Uterus (tissue), 4 donors: Measurements from ENCODE around the gene FOXK1. TPM values are rescaled to one million over a fixed set of nuclear protein-coding genes. Genes with fewer than 3 reads are reported as not detected.
A peak's percentile ranks its signal among the peaks of the same experiment; 100 is the strongest.
"Not testable (repeated sequence)": the region's sequence is repeated elsewhere in the genome, so short reads cannot be mapped to it uniquely, and the experiment has no call there.

ENCODE experiments used
- DNase-seq, 2 donors: peaks; one replicate each; pipeline ENCODE4 v3.0.0-alpha.2; 2019 to 2020
- H3K27ac ChIP-seq, 2 donors: fragments of 200-600 bp; sonication (generic); 1 replicate in 1 of 2; 2 replicates in 1 of 2; pipeline ENCODE4 v1.5.1; 2016 to 2018
- H3K27me3 ChIP-seq, 2 donors: fragments of 200-600 bp; sonication (generic); one replicate each; pipeline ENCODE4 v1.5.1; 2018 to 2019; ENCODE audit warnings: control low read depth in 1 of 2
- H3K36me3 ChIP-seq, 2 donors: fragments of 200-600 bp; sonication (generic); one replicate each; pipeline ENCODE4 v1.5.1; 2019; ENCODE audit warnings: control low read depth in 1 of 2
- H3K4me1 ChIP-seq, 2 donors: fragments of 200-600 bp; sonication (generic); one replicate each; pipeline ENCODE4 v1.5.1; 2018 to 2019; ENCODE audit warnings: control low read depth in 1 of 2
- H3K4me3 ChIP-seq, 2 donors: fragments of 200-600 bp; sonication (generic); 1 replicate in 1 of 2; 2 replicates in 1 of 2; pipeline ENCODE4 v1.5.1; 2018 to 2019; ENCODE audit warnings: mild to moderate bottlenecking in 1 of 2
- H3K9me3 ChIP-seq, 2 donors: fragments of 200-600 bp; sonication (generic); one replicate each; pipeline ENCODE4 v1.5.1; 2019; ENCODE audit warnings: control low read depth in 1 of 2
- POLR2A ChIP-seq, 2 donors: fragments of 450-650 bp; IDR thresholded peaks; one replicate each; pipeline ENCODE4 v1.6.1; 2016; ENCODE audit warnings: antibody characterized with exemption in 2 of 2, mild to moderate bottlenecking in 1 of 2, moderate library complexity in 1 of 2
- intact Hi-C: fragments of 100-400 bp; cut with DNase I; formaldehyde crosslinking; loops from one replicate; pipeline ENCODE4 v1.15.1; 2023; ENCODE audit warnings: low total_unique reads
- total RNA-seq, 4 donors: library from RNA; depleted of rRNA in 3 of 4; stranded (reverse); fragments of >200 nt in 3 of 4; gene quantifications; one replicate each; pipeline versions ENCODE4 v1.1.0 to v1.2.4, GENCODE V29; 2014 to 2023
- TF ChIP-seq, protein P1 (sequence below), 4 experiments: fragments of 200-600 bp in 2 of 4; fragments of 450-650 bp in 2 of 4; sonication (generic) in 2 of 4; IDR thresholded peaks; one replicate each; pipeline ENCODE4 v1.5.1; 2016 to 2019; ENCODE audit warnings: antibody characterized with exemption in 4 of 4, mild to moderate bottlenecking in 2 of 4, moderate library complexity in 1 of 4
- donor health status: DM: yes; HTN: yes; CAD: no.

The FOXK1 gene
- total RNA-seq, 4 donors from 2014 or later = 9.0 to 64.1 (median 21.5) TPM

DNA sequence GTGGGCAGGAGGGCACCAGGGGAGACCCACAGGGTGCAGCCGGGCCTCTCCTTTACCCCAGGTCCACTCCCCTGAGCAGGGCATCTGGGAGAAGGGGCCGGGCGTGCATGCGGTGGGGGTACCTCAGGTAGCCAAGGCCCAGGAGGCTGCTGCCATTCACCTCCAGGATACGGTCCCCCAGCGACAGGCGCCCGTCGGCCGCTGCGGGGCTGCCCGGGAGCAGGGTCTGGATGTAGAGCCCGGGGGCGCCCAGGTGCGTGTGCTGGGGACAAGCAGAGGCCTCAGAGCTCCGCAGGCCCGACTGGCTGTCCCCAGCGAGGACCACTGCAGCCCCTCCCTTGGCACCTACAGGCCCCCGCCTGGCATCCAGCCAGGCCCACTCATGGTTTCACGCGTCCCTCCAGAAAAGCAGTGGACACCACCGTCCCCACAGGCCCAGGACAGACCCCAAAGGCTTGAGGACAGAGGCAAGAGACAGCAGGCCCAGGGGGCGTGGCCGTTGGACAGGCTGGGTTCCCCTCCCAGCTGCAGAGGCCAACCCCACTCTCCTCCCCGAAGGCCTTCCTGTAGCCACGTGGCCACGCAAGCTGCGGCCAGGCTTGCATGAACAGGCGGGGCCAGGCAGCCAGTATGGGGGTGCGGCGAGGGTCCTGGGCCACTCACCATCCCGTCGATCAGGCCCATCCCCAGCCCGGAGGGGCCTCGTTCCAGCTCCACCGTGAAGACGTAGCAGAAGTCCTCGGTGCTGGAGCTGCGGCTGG, 117.6 kb downstream of the FOXK1 start:
- TF ChIP-seq POLR2A (IDR thresholded peaks at IDR 0.05) = no peak
- TF ChIP-seq, protein P1, sequence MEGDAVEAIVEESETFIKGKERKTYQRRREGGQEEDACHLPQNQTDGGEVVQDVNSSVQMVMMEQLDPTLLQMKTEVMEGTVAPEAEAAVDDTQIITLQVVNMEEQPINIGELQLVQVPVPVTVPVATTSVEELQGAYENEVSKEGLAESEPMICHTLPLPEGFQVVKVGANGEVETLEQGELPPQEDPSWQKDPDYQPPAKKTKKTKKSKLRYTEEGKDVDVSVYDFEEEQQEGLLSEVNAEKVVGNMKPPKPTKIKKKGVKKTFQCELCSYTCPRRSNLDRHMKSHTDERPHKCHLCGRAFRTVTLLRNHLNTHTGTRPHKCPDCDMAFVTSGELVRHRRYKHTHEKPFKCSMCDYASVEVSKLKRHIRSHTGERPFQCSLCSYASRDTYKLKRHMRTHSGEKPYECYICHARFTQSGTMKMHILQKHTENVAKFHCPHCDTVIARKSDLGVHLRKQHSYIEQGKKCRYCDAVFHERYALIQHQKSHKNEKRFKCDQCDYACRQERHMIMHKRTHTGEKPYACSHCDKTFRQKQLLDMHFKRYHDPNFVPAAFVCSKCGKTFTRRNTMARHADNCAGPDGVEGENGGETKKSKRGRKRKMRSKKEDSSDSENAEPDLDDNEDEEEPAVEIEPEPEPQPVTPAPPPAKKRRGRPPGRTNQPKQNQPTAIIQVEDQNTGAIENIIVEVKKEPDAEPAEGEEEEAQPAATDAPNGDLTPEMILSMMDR (IDR thresholded peaks at IDR 0.05) = no peak
- H3K4me3 ChIP-seq = no peak overlapping the region
- no peak overlapping the region for H3K27ac ChIP-seq
- no peaks in the 10 kb centered on the region for H3K4me1 ChIP-seq
- intact Hi-C loops = loop anchor here (10.0 kb wide), 1 partner anchor 85 kb away; the partner anchor contains the start of gene RADIL
- H3K36me3 ChIP-seq = no peaks in the 10 kb centered on the region
- H3K9me3 ChIP-seq = no peaks in the 10 kb centered on the region
- DNase-seq = peak in 1 of 2 donors; percentile 50
- H3K27me3 ChIP-seq = no peaks in the 10 kb centered on the region

DNA sequence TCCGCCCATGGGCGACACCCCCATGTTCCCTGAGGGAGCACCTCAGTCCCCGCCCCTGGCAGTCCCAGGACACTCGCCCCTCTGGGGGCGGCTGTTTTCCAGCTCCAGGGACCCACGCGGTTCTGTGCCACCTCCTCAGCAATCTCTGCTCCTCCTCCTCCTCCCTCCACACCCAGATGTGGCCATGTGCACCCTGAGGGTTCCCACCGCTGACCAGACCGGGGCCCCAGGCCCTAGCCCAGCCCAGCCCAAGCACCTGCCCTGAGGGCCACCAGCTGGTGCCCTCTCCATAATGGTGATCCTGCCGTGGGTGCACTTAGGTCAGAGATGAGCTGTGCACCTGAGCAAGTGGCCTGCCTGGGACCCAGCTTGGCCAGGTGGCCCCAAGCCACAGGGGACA, 118.4 kb downstream of the FOXK1 start:
- Histone ChIP-seq H3K27me3 (no peaks in the 10 kb centered on the region), H3K36me3 (no peaks in the 10 kb centered on the region), H3K4me1 (no peaks in the 10 kb centered on the region), H3K4me3 (no peak overlapping the region), H3K9me3 (no peaks in the 10 kb centered on the region), H3K27ac (no peak overlapping the region)
- no peak for DNase-seq
- intact Hi-C loops = no loop called here
- TF ChIP-seq POLR2A (IDR thresholded peaks at IDR 0.05) = no peak
- TF ChIP-seq, protein P1 (IDR thresholded peaks at IDR 0.05) = no peak

DNA sequence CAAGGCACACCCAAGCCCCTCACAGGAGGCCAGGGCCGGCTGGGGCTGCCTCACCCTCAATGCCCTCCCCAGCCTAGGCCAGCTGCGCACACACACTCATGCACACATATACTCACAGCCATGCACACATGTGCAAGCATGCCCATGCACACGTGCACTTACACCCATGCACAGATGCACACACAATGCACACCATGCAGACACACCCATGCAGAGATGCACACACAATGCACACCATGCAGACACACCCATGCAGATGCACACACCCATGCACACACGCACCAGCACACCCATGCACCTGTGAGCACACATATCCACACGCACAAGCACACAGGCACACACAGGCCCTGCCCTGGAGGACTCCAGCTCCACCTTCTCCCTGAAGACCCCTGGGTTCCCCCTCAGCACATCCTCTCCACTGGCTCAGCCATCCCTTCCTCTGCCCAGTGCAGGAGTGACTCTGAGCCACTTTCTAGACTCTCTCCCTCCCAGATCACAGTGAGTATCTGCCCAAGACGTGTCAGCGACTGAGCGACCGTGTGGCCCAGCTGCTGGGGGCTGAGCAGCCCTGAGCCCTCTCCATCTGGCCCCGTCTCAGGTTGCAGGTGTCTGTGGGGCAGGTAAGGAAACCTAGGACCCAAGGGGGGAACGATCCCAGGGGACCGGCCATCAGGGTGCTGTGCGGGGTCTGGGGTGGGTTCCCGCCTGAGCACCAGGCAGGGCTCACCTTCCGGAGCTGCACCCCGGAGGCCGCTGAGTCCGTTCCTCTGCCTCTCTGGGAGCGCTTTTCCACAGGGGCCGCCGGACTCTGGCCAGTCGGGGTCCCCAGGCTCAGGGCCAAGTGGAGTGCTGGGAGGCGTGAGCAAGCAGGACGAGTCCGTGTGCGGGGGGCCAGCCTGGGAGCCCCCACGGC, 119.1 kb downstream of the FOXK1 start:
- H3K36me3 ChIP-seq = no peaks in the 10 kb centered on the region

DNA sequence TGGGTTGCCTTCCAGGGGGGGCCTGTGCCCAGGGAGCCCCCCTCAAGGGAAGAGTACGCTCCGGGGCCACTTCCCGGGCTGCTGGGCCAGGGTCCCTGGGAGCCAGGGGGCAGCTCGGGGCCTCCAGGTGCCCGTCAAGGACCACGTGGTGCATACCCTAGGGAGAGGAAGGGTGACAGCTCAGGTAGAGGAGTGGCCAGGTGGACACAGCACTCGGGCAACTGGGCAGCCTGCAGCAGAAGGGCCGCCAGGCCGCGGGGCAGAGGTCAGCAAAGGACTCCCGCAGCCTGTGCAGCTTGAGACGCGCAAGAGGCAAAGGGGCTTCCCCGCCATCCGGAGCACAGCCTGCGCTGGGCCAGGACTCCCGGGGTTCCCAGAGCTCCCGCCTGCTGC, 119.7 kb downstream of the FOXK1 start:
- no peak for TF ChIP-seq POLR2A (IDR thresholded peaks at IDR 0.05)
- TF ChIP-seq, protein P1 (IDR thresholded peaks at IDR 0.05) = no peak
- no peaks in the 10 kb centered on the region for H3K36me3 ChIP-seq
- no peak for DNase-seq
- intact Hi-C loops = no loop called here
- no peak overlapping the region for H3K4me3 ChIP-seq
- H3K27me3 ChIP-seq = no peaks in the 10 kb centered on the region
- no peak overlapping the region for H3K27ac ChIP-seq
- H3K4me1 ChIP-seq = no peaks in the 10 kb centered on the region
- H3K9me3 ChIP-seq = no peaks in the 10 kb centered on the region

More for the DNA sequence above, 119.1 kb downstream of the FOXK1 start:
- intact Hi-C loops = no loop called here
- no peaks in the 10 kb centered on the region for H3K27me3 ChIP-seq
- TF ChIP-seq, protein P1 (IDR thresholded peaks at IDR 0.05) = no peak
- TF ChIP-seq POLR2A (IDR thresholded peaks at IDR 0.05) = no peak
- no peak overlapping the region for H3K4me3 ChIP-seq
- H3K27ac ChIP-seq = no peak overlapping the region
- no peaks in the 10 kb centered on the region for H3K4me1 ChIP-seq
- H3K9me3 ChIP-seq = no peaks in the 10 kb centered on the region
- no peak for DNase-seq

DNA sequence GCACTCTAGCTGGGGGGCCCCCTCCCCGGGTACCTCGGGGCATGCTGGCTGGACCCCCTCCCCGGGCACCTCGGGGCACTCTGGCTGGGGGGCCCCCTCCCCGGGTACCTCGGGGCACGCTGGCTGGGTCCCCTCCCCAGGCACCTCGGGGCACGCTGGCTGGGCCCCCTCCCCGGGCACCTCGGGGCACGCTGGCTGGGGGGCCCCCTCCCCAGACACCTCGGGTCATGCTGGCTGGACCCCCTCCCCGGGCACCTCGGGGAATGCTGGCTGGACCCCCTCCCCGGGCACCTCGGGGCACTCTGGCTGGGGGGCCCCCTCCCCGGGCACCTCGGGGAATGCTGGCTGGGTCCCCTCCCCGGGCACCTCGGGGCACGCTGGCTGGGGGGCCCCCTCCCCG, 120.5 kb downstream of the FOXK1 start:
- H3K4me3 ChIP-seq, H3K9me3 ChIP-seq, H3K27ac ChIP-seq, DNase-seq, H3K27me3 ChIP-seq, H3K36me3 ChIP-seq, intact Hi-C loops, H3K4me1 ChIP-seq: not testable (repeated sequence)
